Prostate gland (tissue), 2 donors: Measurements from ENCODE around the gene NCR3LG1. TPM values are rescaled to one million over a fixed set of nuclear protein-coding genes. Genes with fewer than 3 reads are reported as not detected.

ENCODE experiments used
- DNase-seq: peaks from one replicate; pipeline ENCODE4 v3.0.0-alpha.2; 2019; ENCODE audit warnings: low spot score
- H3K27ac ChIP-seq, 2 donors: fragments of 200-600 bp; sonication (generic); 2 replicates each; pipeline ENCODE4 v1.5.1; 2017 to 2019
- H3K27me3 ChIP-seq: fragments of 200-600 bp; sonication (generic); replicated peaks from 2 replicates; pipeline ENCODE4 v1.5.1; 2019; ENCODE audit not compliant: insufficient read depth
- H3K36me3 ChIP-seq, 2 donors: fragments of 200-600 bp; sonication (generic); 1 replicate in 1 of 2; 2 replicates in 1 of 2; pipeline versions ENCODE4 v1.5.1 to v1.8.1; 2017 to 2019
- H3K4me1 ChIP-seq: fragments of 200-600 bp; sonication (generic); replicated peaks from 2 replicates; pipeline ENCODE4 v1.5.1; 2019
- H3K4me3 ChIP-seq, 2 donors: fragments of 200-600 bp; sonication (generic); 2 replicates each; pipeline ENCODE4 v1.5.1; 2017 to 2019
- H3K9me3 ChIP-seq: fragments of 200-600 bp; sonication (generic); 2 replicates; pipeline ENCODE4 v1.5.1; 2017
- CTCF ChIP-seq, 4 experiments: fragments of 200-600 bp in 2 of 4; fragments of 450-650 bp in 2 of 4; sonication (generic) in 2 of 4; IDR thresholded peaks; 1 replicate in 3 of 4; 2 replicates in 1 of 4; pipeline ENCODE4 v1.5.1; 2016 to 2019; ENCODE audit warnings: antibody characterized with exemption in 4 of 4, mild to moderate bottlenecking in 2 of 4, moderate library complexity in 2 of 4
- POLR2A ChIP-seq: fragments of 450-650 bp; IDR thresholded peaks from one replicate; pipeline ENCODE4 v1.6.1; 2016; ENCODE audit warnings: antibody characterized with exemption, mild to moderate bottlenecking
- POLR2AphosphoS5 ChIP-seq: sonication (generic); formaldehyde crosslinking; IDR thresholded peaks from one replicate; pipeline ENCODE4 v1.6.1; 2017; ENCODE audit warnings: antibody characterized with exemption
- WGBS: methylation state at CpG from one replicate; pipeline ENCODE4 v1.1.5; 2018; 5-methylcytosine and 5-hydroxymethylcytosine counted together
- intact Hi-C: fragments of 100-400 bp; cut with DNase I; formaldehyde crosslinking; loops from one replicate; pipeline ENCODE4 v1.14.2; 2022
- total RNA-seq, 2 donors: library from RNA; depleted of rRNA; stranded (reverse); fragments of >200 nt; gene quantifications; one replicate each; pipeline ENCODE4 v1.1.0, GENCODE V29; 2016

The NCR3LG1 gene
- 1 to 10 TPM in 1 of 2 donors, under 1 TPM in 1; 0.41 to 5.9 TPM for total RNA-seq

GRCh38 chr11:17351510-17352176 lies at the start of gene NCR3LG1:
NCR3LG1 (plus strand) TSS chr11:17351800; CDS start chr11:17351970, 170 bp downstream.
- WGBS, result under 1% methylated on average over 44 of the region's 61 CpGs
- TF ChIP-seq CTCF (IDR thresholded peaks at IDR 0.05) (no peak), POLR2A (no peak), POLR2AphosphoS5 (peak; percentile 9)
- H3K9me3 ChIP-seq, result no peaks in the 10 kb centered on the region
- no peaks in the 10 kb centered on the region for H3K4me1 ChIP-seq
- peak within 1 kb of the TSS; percentile 20 to 22 for H3K27ac ChIP-seq
- peak within 1 kb of the TSS; percentile 53 to 56 for H3K4me3 ChIP-seq
- no peaks in the 10 kb centered on the region for H3K36me3 ChIP-seq
- peak; percentile 23 for DNase-seq
- no peaks in the 10 kb centered on the region for H3K27me3 ChIP-seq
- intact Hi-C loops, result loop anchor here (10.0 kb wide), 1 partner anchor 137 kb away; no protein-coding TSS in a partner anchor

GRCh38 chr11:17313349-17314231 lies 38.0 kb upstream of the NCR3LG1 start:
- no peak for DNase-seq
- WGBS, result 94% methylated on average over 8 of the region's 8 CpGs
- intact Hi-C loops, result no loop called here
- TF ChIP-seq CTCF (IDR thresholded peaks at IDR 0.05) (no peak), POLR2AphosphoS5 (no peak), POLR2A (no peak)
- Histone ChIP-seq H3K4me1 (no peaks in the 10 kb centered on the region), H3K36me3 (no peaks in the 10 kb centered on the region), H3K27me3 (no peaks in the 10 kb centered on the region), H3K4me3 (no peak overlapping the region), H3K27ac (no peak overlapping the region), H3K9me3 (no peaks in the 10 kb centered on the region)

- H3K4me3 ChIP-seq, result no peak overlapping the region
- DNase-seq, result no peak
- intact Hi-C loops, result no loop called here
- no peaks in the 10 kb centered on the region for H3K27me3 ChIP-seq
- H3K4me1 ChIP-seq, result no peaks in the 10 kb centered on the region
- TF ChIP-seq CTCF (IDR thresholded peaks at IDR 0.05) (no peak), POLR2AphosphoS5 (no peak), POLR2A (no peak)
- H3K9me3 ChIP-seq, result no peaks in the 10 kb centered on the region
- no peaks in the 10 kb centered on the region for H3K36me3 ChIP-seq
- no peak overlapping the region for H3K27ac ChIP-seq
- WGBS, result 21% methylated on average over 1 of the region's 1 CpG
These were observed 37.4 kb upstream of the NCR3LG1 start for GRCh38 chr11:17314232-17314547.

GRCh38 chr11:17314904-17315426 lies 36.6 kb upstream of the NCR3LG1 start:
- Histone ChIP-seq H3K4me1 (no peaks in the 10 kb centered on the region), H3K27me3 (no peaks in the 10 kb centered on the region), H3K36me3 (no peaks in the 10 kb centered on the region), H3K27ac (no peak overlapping the region), H3K9me3 (no peaks in the 10 kb centered on the region), H3K4me3 (no peak overlapping the region)
- TF ChIP-seq POLR2A (no peak), POLR2AphosphoS5 (no peak), CTCF (IDR thresholded peaks at IDR 0.05) (no peak)
- DNase-seq, result no peak
- WGBS, result 70% methylated on average over 1 of the region's 1 CpG
- intact Hi-C loops, result no loop called here
